Activated CD8-positive, alpha-beta T cell treated with anti-CD3 and anti-CD28 coated beads for 36 hours (primary cell): ENCODE measurements around the gene DTX1. TPM values are rescaled to one million over a fixed set of nuclear protein-coding genes. Genes with fewer than 3 reads are reported as not detected.
A peak's percentile ranks its signal among the peaks of the same experiment; 100 is the strongest.

Experiments used
- ATAC-seq: fragments of 200-7000 bp; cut with Tn5 transposase; one replicate; pipeline ENCODE4 v1.10.0; 2021; ENCODE audit warnings: mild to moderate bottlenecking, moderate library complexity
- CTCF ChIA-PET: fragments of 350-600 bp; sonication (Branson Sonifier 250); formaldehyde crosslinking; loops from one replicate; lab custom pipeline; 2021; ENCODE audit warnings: antibody characterized with exemption; lab: Charles Lee
- POLR2A ChIA-PET: fragments of 350-600 bp; sonication (Branson Sonifier 250); formaldehyde crosslinking; loops from one replicate; lab custom pipeline; 2021; ENCODE audit warnings: antibody characterized with exemption; lab: Charles Lee
- DNase-seq: peaks from one replicate; pipeline ENCODE4 v3.0.0-alpha.2; 2020
- H3K27ac Mint-ChIP-seq: one replicate; pipeline ENCODE4 v1.8.0; 2021; ENCODE audit warnings: mild to moderate bottlenecking, mixed read lengths
- H3K27me3 Mint-ChIP-seq: one replicate; pipeline ENCODE4 v1.8.0; 2021; ENCODE audit warnings: mixed read lengths
- H3K36me3 Mint-ChIP-seq: one replicate; pipeline ENCODE4 v1.8.0; 2021; ENCODE audit warnings: low read depth, mixed read lengths
- H3K4me1 Mint-ChIP-seq: one replicate; pipeline ENCODE4 v1.8.0; 2021; ENCODE audit warnings: low read depth, mixed read lengths
- H3K4me3 Mint-ChIP-seq: one replicate; pipeline ENCODE4 v1.8.0; 2021; ENCODE audit warnings: mild to moderate bottlenecking, moderate library complexity, mixed read lengths
- H3K9me3 Mint-ChIP-seq: one replicate; pipeline ENCODE4 v1.8.0; 2021; ENCODE audit warnings: mixed read lengths
- intact Hi-C: fragments of 100-400 bp; cut with micrococcal nuclease; formaldehyde crosslinking; loops from one replicate; pipeline ENCODE4 v1.10.0; 2022
- total RNA-seq, 2 experiments: library from RNA; stranded (reverse); gene quantifications; one replicate each; pipeline ENCODE4 v1.2.3, GENCODE V29; 2021
- TF ChIP-seq, protein P1 (sequence below): fragments of 200-600 bp; IDR thresholded peaks from one replicate; pipeline ENCODE4 v1.8.0; 2022; ENCODE audit warnings: antibody characterized with exemption, mild to moderate bottlenecking

The DTX1 gene
- total RNA-seq, 2 experiments from 2014 or later, result 2.9 to 3.4 TPM

DNA sequence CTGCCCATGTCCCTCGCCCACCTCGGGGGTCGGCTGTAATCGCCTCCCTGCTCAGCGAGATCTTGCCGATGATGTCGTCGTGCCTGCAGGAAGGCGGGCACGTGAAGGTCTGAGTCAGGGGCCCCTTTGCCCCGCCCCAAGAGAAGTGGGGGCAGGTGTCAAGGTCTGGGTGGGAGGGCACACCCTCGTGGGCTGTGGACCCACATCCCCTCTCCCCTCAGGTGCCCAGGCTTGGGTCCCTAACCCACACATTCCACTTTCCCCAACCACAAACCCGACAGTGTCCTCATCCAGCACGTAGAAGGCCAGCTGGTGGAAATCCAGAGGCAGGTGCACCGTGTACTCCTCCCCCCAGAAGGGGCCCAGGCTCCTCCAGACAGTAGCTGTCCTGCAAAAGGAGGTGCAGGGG, 71.3 kb downstream of the DTX1 start:
- ChIA-PET CTCF (no interaction called here), POLR2A (no interaction called here)
- Mint-ChIP-seq H3K9me3 (peaks cover 1% of the 10 kb centered on the region), H3K4me1 (peaks cover 2% of the 10 kb centered on the region), H3K4me3 (no peak overlapping the region), H3K27ac (no peak overlapping the region), H3K27me3 (no peaks in the 10 kb centered on the region), H3K36me3 (no peaks in the 10 kb centered on the region)
- TF ChIP-seq, protein P1, sequence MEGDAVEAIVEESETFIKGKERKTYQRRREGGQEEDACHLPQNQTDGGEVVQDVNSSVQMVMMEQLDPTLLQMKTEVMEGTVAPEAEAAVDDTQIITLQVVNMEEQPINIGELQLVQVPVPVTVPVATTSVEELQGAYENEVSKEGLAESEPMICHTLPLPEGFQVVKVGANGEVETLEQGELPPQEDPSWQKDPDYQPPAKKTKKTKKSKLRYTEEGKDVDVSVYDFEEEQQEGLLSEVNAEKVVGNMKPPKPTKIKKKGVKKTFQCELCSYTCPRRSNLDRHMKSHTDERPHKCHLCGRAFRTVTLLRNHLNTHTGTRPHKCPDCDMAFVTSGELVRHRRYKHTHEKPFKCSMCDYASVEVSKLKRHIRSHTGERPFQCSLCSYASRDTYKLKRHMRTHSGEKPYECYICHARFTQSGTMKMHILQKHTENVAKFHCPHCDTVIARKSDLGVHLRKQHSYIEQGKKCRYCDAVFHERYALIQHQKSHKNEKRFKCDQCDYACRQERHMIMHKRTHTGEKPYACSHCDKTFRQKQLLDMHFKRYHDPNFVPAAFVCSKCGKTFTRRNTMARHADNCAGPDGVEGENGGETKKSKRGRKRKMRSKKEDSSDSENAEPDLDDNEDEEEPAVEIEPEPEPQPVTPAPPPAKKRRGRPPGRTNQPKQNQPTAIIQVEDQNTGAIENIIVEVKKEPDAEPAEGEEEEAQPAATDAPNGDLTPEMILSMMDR, result no peak
- DNase-seq (no peak), ATAC-seq (no peak)
- intact Hi-C loops, result no loop called here

DNA sequence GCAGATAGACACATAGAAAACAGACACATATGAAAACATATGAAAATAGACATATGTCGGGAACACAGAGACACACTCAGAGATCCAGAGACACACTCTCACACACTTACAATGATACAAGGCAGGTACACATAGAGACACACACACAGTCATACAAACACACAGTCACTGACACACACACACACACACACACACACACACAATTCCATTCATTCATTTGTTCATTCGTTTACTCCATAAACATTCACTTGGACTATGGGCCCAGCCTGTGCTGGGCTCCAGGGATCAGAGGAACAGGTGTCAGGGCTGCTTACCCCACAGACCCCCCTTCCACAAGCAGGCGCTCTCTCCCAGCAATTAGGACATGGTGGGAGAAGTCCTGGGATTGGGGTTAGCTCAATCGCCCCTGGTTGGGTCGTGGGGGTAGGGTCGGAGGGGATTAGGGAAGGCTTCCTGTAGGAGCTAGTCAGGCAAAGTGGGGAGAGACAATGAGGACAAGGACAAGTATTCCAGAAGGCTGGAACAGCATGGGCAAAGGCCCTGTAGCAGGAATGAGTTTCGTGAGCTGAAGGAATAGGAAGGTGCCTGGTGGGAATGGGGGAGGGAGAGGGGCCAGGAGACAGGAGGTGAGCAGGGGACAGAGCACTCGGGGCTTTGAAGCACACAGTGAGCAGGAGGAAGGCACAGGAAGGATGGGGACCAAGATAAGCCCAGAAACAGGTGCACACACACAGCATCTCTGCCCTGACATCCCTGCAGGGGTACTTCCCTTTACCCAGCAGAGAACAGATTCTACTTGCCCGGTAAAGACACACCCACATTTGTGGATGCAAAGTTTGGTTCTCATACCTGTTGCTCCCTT, 72.5 kb downstream of the DTX1 start:
- CTCF ChIA-PET, result no interaction called here
- DNase-seq, result no peak
- Mint-ChIP-seq H3K4me3 (no peak overlapping the region), H3K9me3 (no peaks in the 10 kb centered on the region), H3K36me3 (no peaks in the 10 kb centered on the region), H3K27me3 (no peaks in the 10 kb centered on the region), H3K27ac (no peak overlapping the region), H3K4me1 (peaks cover 2% of the 10 kb centered on the region)
- ATAC-seq, result peak; percentile 32
- POLR2A ChIA-PET, result no interaction called here
- intact Hi-C loops, result no loop called here
- TF ChIP-seq, protein P1, result no peak

DNA sequence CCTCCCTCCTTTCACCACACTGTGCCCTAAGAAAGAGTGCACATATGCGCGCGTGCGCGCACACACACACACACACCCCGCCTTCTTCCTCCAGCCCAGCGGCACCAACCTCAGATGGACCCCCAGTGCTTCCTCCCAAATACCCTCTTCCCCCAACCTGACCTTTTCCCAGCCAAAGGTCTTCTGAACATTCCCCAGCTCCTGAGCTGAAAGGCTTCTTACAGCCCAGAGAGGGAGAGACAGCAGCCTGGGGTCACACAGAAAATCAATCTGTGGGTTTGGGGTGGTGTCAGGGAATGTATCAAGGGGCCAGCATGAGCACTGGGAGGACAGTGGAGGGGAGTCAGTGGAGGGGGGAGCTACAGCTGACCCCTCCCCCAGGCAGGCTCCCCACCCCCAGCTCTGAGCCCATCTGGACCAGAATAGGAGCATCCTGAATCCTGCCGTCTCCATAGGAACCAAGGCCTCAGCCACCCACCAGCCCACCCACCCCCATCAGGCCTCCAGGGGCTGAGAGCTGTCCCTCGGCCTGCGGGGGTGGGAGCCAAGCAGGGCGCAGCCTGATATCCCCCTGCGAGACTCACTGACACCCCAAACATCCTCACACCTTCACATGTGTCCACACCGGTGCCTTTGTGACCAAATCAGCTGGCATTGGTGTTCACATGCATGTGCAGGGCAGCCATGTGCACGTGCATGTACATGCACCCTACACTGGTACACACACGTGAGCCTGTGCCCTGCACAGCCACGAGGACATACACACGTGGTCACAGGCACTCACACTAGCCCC, 73.3 kb downstream of the DTX1 start:
- peak; percentile 13 for ATAC-seq

DNA sequence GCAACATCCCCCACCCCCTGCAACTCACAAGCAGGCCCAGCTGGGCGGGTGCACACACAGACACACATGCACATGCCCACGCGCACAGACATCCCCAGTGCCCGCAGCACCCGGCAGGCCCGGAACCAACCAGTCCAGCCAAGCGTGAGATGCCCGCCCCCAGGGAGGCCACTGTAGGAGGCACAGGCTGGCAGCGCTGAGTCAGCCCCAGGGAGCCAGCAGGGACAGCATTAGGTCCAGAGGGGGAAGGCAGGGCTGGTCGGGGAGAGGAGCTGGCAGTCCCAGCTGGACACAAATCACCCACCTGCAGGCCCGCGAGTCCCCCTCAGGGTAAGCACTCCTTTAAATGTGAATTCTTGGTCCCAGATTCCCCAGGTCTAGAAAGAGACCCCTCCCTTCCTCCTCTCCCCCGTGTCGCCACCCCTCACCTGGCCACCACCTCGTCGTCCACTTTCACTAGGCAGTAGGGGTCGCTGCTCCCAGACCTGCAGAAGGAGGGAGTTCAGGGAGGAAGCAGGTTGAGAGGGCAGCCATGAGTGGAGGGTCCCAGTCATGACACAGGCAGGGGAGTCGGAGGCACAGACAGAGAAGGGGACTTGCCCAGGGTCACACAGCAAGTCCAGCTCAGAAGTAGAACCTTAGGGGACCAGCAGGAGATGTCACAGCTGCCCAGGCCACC, 74.1 kb downstream of the DTX1 start:
- Mint-ChIP-seq H3K36me3 (no peaks in the 10 kb centered on the region), H3K4me3 (no peak overlapping the region), H3K9me3 (no peaks in the 10 kb centered on the region), H3K27ac (no peak overlapping the region), H3K27me3 (no peaks in the 10 kb centered on the region), H3K4me1 (peaks cover 6% of the 10 kb centered on the region)
- intact Hi-C loops, result no loop called here
- TF ChIP-seq, protein P1, result peak; percentile 16
- DNase-seq (no peak), ATAC-seq (no peak)
- ChIA-PET CTCF (interaction anchor here (1.6 to 2.5 kb wide), 2 partner anchors 22 to 44 kb away, joined by 5 to 8 read pairs; no protein-coding TSS in a partner anchor), POLR2A (no interaction called here)

More for the DNA sequence above, 73.3 kb downstream of the DTX1 start:
- no peak overlapping the region for H3K27ac Mint-ChIP-seq
- intact Hi-C loops, result no loop called here
- no peaks in the 10 kb centered on the region for H3K36me3 Mint-ChIP-seq
- no peak for DNase-seq
- no peaks in the 10 kb centered on the region for H3K9me3 Mint-ChIP-seq
- CTCF ChIA-PET, result interaction anchor here (2.5 kb wide), 1 partner anchor 44 kb away, joined by 8 read pairs; no protein-coding TSS in a partner anchor
- POLR2A ChIA-PET, result no interaction called here
- H3K4me1 Mint-ChIP-seq, result peaks cover 5% of the 10 kb centered on the region
- H3K4me3 Mint-ChIP-seq, result no peak overlapping the region
- H3K27me3 Mint-ChIP-seq, result no peaks in the 10 kb centered on the region
- TF ChIP-seq, protein P1, result no peak
